Vagina (tissue), 2 donors: ENCODE measurements around the gene FAM110D. TPM values are rescaled to one million over a fixed set of nuclear protein-coding genes. Genes with fewer than 3 reads are reported as not detected.

ENCODE experiments used
- DNase-seq, 2 donors: peaks; one replicate each; pipeline ENCODE4 v3.0.0-alpha.2; 2017; ENCODE audit errors: extremely low spot score in 2 of 2
- H3K27ac ChIP-seq: fragments of 200-600 bp; sonication (generic); one replicate; pipeline ENCODE4 v1.5.1; 2019
- H3K27me3 ChIP-seq: fragments of 200-600 bp; sonication (generic); one replicate; pipeline ENCODE4 v1.5.1; 2019
- H3K36me3 ChIP-seq, 2 donors: fragments of 200-600 bp; sonication (generic); one replicate each; pipeline ENCODE4 v1.5.1; 2017 to 2019
- H3K4me1 ChIP-seq: fragments of 200-600 bp; sonication (generic); one replicate; pipeline ENCODE4 v1.5.1; 2019
- H3K4me3 ChIP-seq, 2 donors: fragments of 200-600 bp; sonication (generic); 1 replicate in 1 of 2; 2 replicates in 1 of 2; pipeline ENCODE4 v1.5.1; 2016 to 2019
- H3K9me3 ChIP-seq: fragments of 200-600 bp; sonication (generic); one replicate; pipeline ENCODE4 v1.5.1; 2019
- CTCF ChIP-seq, 3 experiments: fragments of 450-650 bp in 2 of 3; fragments of 200-600 bp in 1 of 3; sonication (generic) in 1 of 3; IDR thresholded peaks; one replicate each; pipeline ENCODE4 v1.5.1; 2017 to 2019; ENCODE audit warnings: antibody characterized with exemption in 3 of 3, mild to moderate bottlenecking in 2 of 3, moderate library complexity in 2 of 3
- POLR2A ChIP-seq, 2 donors: fragments of 450-650 bp; IDR thresholded peaks; one replicate each; pipeline ENCODE4 v1.6.1; 2017; ENCODE audit warnings: antibody characterized with exemption in 2 of 2, mild to moderate bottlenecking in 2 of 2, moderate library complexity in 2 of 2
- POLR2AphosphoS5 ChIP-seq, 2 donors: sonication (generic); formaldehyde crosslinking; IDR thresholded peaks; one replicate each; pipeline ENCODE4 v1.9.0; 2017; ENCODE audit warnings: antibody characterized with exemption in 2 of 2, mild to moderate bottlenecking in 2 of 2, low read depth in 1 of 2; ENCODE audit not compliant: insufficient read depth in 1 of 2
- intact Hi-C: fragments of 100-400 bp; cut with DNase I; formaldehyde crosslinking; loops from one replicate; pipeline ENCODE4 v1.15.1; 2023
- total RNA-seq: library from RNA; depleted of rRNA; stranded (reverse); fragments of >200 nt; gene quantifications from one replicate; pipeline ENCODE4 v1.2.3, GENCODE V29; 2016

The FAM110D gene
- total RNA-seq, 1 donor from 2014 or later: 4.2 TPM

GRCh38 chr1:26112407-26112775 lies 46.5 kb upstream of the FAM110D start:
- TF ChIP-seq POLR2AphosphoS5 (IDR thresholded peaks at IDR 0.05; ENCODE audit: insufficient read depth in 1 of 2, low read depth in 1 of 2) (no peak), POLR2A (IDR thresholded peaks at IDR 0.05) (no peak), CTCF (IDR thresholded peaks at IDR 0.05) (no peak)
- Histone ChIP-seq H3K36me3 (peaks cover 0 to 24% of the 10 kb centered on the region in 2 donors), H3K27me3 (no peaks in the 10 kb centered on the region), H3K4me1 (peaks cover 20% of the 10 kb centered on the region), H3K27ac (peak overlapping the region; percentile 91), H3K9me3 (no peaks in the 10 kb centered on the region), H3K4me3 (peak overlapping the region; percentile 97 to 99)
- DNase-seq: no peak
- intact Hi-C loops: loop anchor here (5.0 kb wide), 1 partner anchor 50 kb away; no protein-coding TSS in a partner anchor

- Histone ChIP-seq H3K36me3 (peaks cover 0 to 42% of the 10 kb centered on the region in 2 donors), H3K27ac (no peak overlapping the region), H3K9me3 (no peaks in the 10 kb centered on the region), H3K4me1 (peaks cover 20% of the 10 kb centered on the region), H3K4me3 (no peak overlapping the region), H3K27me3 (no peaks in the 10 kb centered on the region)
- DNase-seq: no peak
- TF ChIP-seq CTCF (IDR thresholded peaks at IDR 0.05): no peak
- TF ChIP-seq POLR2A (IDR thresholded peaks at IDR 0.05): no peak
- no peak for TF ChIP-seq POLR2AphosphoS5 (IDR thresholded peaks at IDR 0.05; ENCODE audit: insufficient read depth in 1 of 2, low read depth in 1 of 2)
- intact Hi-C loops: loop anchor here (5.0 kb wide), 1 partner anchor 48 kb away; no protein-coding TSS in a partner anchor
These were observed 44.5 kb upstream of the FAM110D start for GRCh38 chr1:26114165-26114927.

GRCh38 chr1:26119892-26120608 lies 38.8 kb upstream of the FAM110D start:
- H3K27ac ChIP-seq: no peak overlapping the region
- peaks cover 0 to 36% of the 10 kb centered on the region in 2 donors for H3K36me3 ChIP-seq
- no peak for DNase-seq
- peaks cover 5% of the 10 kb centered on the region for H3K4me1 ChIP-seq
- intact Hi-C loops: no loop called here
- H3K9me3 ChIP-seq: no peaks in the 10 kb centered on the region
- TF ChIP-seq CTCF (IDR thresholded peaks at IDR 0.05): no peak
- no peak for TF ChIP-seq POLR2A (IDR thresholded peaks at IDR 0.05)
- TF ChIP-seq POLR2AphosphoS5 (IDR thresholded peaks at IDR 0.05; ENCODE audit: insufficient read depth in 1 of 2, low read depth in 1 of 2): no peak
- no peak overlapping the region for H3K4me3 ChIP-seq
- H3K27me3 ChIP-seq: no peaks in the 10 kb centered on the region

GRCh38 chr1:26121854-26122773 lies 36.8 kb upstream of the FAM110D start:
- Histone ChIP-seq H3K36me3 (peaks cover 0 to 20% of the 10 kb centered on the region in 2 donors), H3K4me3 (no peak overlapping the region), H3K27me3 (no peaks in the 10 kb centered on the region), H3K27ac (no peak overlapping the region), H3K4me1 (peaks cover 21% of the 10 kb centered on the region), H3K9me3 (no peaks in the 10 kb centered on the region)
- TF ChIP-seq POLR2AphosphoS5 (IDR thresholded peaks at IDR 0.05; ENCODE audit: insufficient read depth in 1 of 2, low read depth in 1 of 2) (no peak), CTCF (IDR thresholded peaks at IDR 0.05) (no peak), POLR2A (IDR thresholded peaks at IDR 0.05) (no peak)
- DNase-seq: no peak
- intact Hi-C loops: no loop called here
